H9 (cell line): ENCODE measurements around the gene UTF1. TPM values are rescaled to one million over a fixed set of nuclear protein-coding genes. Genes with fewer than 3 reads are reported as not detected.
A peak's percentile ranks its signal among the peaks of the same experiment; 100 is the strongest.

ENCODE experiments used
- DNase-seq: peaks from one replicate; pipeline ENCODE4 v3.0.0-alpha.2; 2017
- H2AFZ ChIP-seq: one replicate; pipeline ENCODE4 v1.6.1; 2013; ENCODE audit warnings: mild to moderate bottlenecking, low read length, control low read depth, moderate library complexity
- H2AK5ac ChIP-seq: 2 replicates; pipeline ENCODE4 v1.6.1; 2013; ENCODE audit warnings: low read length, control low read depth, mixed read lengths; ENCODE audit not compliant: insufficient read length
- H2BK120ac ChIP-seq: one replicate; pipeline ENCODE4 v1.6.1; 2013; ENCODE audit warnings: low read depth, mild to moderate bottlenecking, low read length, control low read depth, inconsistent platforms; ENCODE audit not compliant: poor library complexity, severe bottlenecking
- H2BK12ac ChIP-seq: 2 replicates; pipeline ENCODE4 v1.6.1; 2013; ENCODE audit warnings: low read length, control low read depth, mixed read lengths, low read depth; ENCODE audit not compliant: insufficient read length
- H2BK15ac ChIP-seq: 2 replicates; pipeline ENCODE4 v1.6.1; 2013; ENCODE audit warnings: low read depth, low read length, control low read depth
- H2BK20ac ChIP-seq: one replicate; pipeline ENCODE4 v1.6.1; 2013; ENCODE audit warnings: low read depth, mild to moderate bottlenecking, low read length, control low read depth, inconsistent platforms; ENCODE audit not compliant: poor library complexity, severe bottlenecking
- H2BK5ac ChIP-seq: 2 replicates; pipeline ENCODE4 v1.6.1; 2013; ENCODE audit warnings: low read length, control low read depth, mixed read lengths; ENCODE audit not compliant: insufficient read length
- H3K14ac ChIP-seq: 2 replicates; pipeline ENCODE4 v1.6.1; 2013; ENCODE audit warnings: low read length, control low read depth; ENCODE audit not compliant: insufficient read depth
- H3K18ac ChIP-seq: 2 replicates; pipeline ENCODE4 v1.6.1; 2013; ENCODE audit warnings: low read depth, mild to moderate bottlenecking, mixed read lengths, low read length, control low read depth; ENCODE audit not compliant: insufficient read length
- H3K23ac ChIP-seq: 2 replicates; pipeline ENCODE4 v1.6.1; 2013; ENCODE audit warnings: low read length, control low read depth, mixed read lengths, low read depth; ENCODE audit not compliant: insufficient read length
- H3K23me2 ChIP-seq: 2 replicates; pipeline ENCODE4 v1.6.1; 2013; ENCODE audit warnings: low read depth, mild to moderate bottlenecking, mixed read lengths, low read length, control low read depth; ENCODE audit not compliant: insufficient read length, poor library complexity, severe bottlenecking
- H3K27ac ChIP-seq: 2 replicates; pipeline ENCODE4 v1.5.1; 2013; ENCODE audit warnings: low read length, control low read depth, mixed read lengths, low read depth; ENCODE audit not compliant: insufficient read length
- H3K27me3 ChIP-seq: 2 replicates; pipeline ENCODE4 v1.6.1; 2013; ENCODE audit warnings: low read length, control low read depth, inconsistent platforms; ENCODE audit not compliant: insufficient read depth
- H3K4ac ChIP-seq: 2 replicates; pipeline ENCODE4 v1.6.1; 2013; ENCODE audit warnings: low read depth, mild to moderate bottlenecking, control low read depth, inconsistent platforms, low read length, moderate library complexity
- H3K4me1 ChIP-seq: 2 replicates; pipeline ENCODE4 v1.6.1; 2013; ENCODE audit warnings: low read length, control low read depth, inconsistent platforms; ENCODE audit not compliant: insufficient read depth
- H3K4me2 ChIP-seq: 2 replicates; pipeline ENCODE4 v1.6.1; 2013; ENCODE audit warnings: low read length, control low read depth, mixed read lengths; ENCODE audit not compliant: insufficient read length, insufficient read depth
- H3K56ac ChIP-seq: 2 replicates; pipeline ENCODE4 v1.6.1; 2013; ENCODE audit warnings: low read depth, mild to moderate bottlenecking, mixed read lengths, low read length, control low read depth; ENCODE audit not compliant: insufficient read length
- H3K79me1 ChIP-seq: 2 replicates; pipeline ENCODE4 v1.6.1; 2013; ENCODE audit warnings: low read depth, mild to moderate bottlenecking, moderate library complexity, low read length, control low read depth, inconsistent platforms; ENCODE audit not compliant: insufficient read depth, poor library complexity, severe bottlenecking
- H3K79me2 ChIP-seq: 2 replicates; pipeline ENCODE4 v1.6.1; 2013; ENCODE audit warnings: low read length, control low read depth, inconsistent platforms; ENCODE audit not compliant: insufficient read depth
- H3K9ac ChIP-seq: 2 replicates; pipeline ENCODE4 v1.6.1; 2013; ENCODE audit warnings: low read length, control low read depth, mixed read lengths; ENCODE audit not compliant: insufficient read length; ENCODE audit errors: extremely low read depth
- H3K9me3 ChIP-seq: one replicate; pipeline ENCODE4 v1.6.1; 2013; ENCODE audit warnings: low read depth, low read length, inconsistent platforms; ENCODE audit not compliant: control insufficient read depth
- H3T11ph ChIP-seq: one replicate; pipeline ENCODE4 v1.6.1; 2013; ENCODE audit warnings: mild to moderate bottlenecking, low read length, control low read depth, inconsistent platforms
- H4K20me1 ChIP-seq: one replicate; pipeline ENCODE4 v1.6.1; 2013; ENCODE audit not compliant: control insufficient read depth, insufficient read length, insufficient read depth
- H4K5ac ChIP-seq: 2 replicates; pipeline ENCODE4 v1.6.1; 2013; ENCODE audit warnings: low read depth, mild to moderate bottlenecking, mixed read lengths, low read length, control low read depth; ENCODE audit not compliant: insufficient read length
- H4K8ac ChIP-seq: replicated peaks from 2 replicates; pipeline ENCODE4 v1.6.1; 2013; ENCODE audit warnings: low read length, control low read depth, mixed read lengths, low read depth; ENCODE audit not compliant: insufficient read length
- H4K91ac ChIP-seq: 2 replicates; pipeline ENCODE4 v1.6.1; 2013; ENCODE audit warnings: low read depth, mild to moderate bottlenecking, moderate library complexity, mixed read lengths, low read length, control low read depth; ENCODE audit not compliant: insufficient read length
- H3K27ac Mint-ChIP-seq, 3 experiments: 2 replicates in 2 of 3; 3 replicates in 1 of 3; pipeline ENCODE4 v1.8.0; 2020 to 2021; ENCODE audit warnings: mixed read lengths in 3 of 3, mild to moderate bottlenecking in 1 of 3, moderate library complexity in 1 of 3
- H3K27me3 Mint-ChIP-seq: 2 replicates; pipeline ENCODE4 v1.8.0; 2021; ENCODE audit warnings: low read depth, mild to moderate bottlenecking, moderate library complexity, mixed read lengths
- H3K36me3 Mint-ChIP-seq, 3 experiments: 2 replicates in 2 of 3; 3 replicates in 1 of 3; pipeline ENCODE4 v1.8.0; 2020 to 2021; ENCODE audit warnings: low read depth in 3 of 3, mixed read lengths in 3 of 3; ENCODE audit not compliant: insufficient read depth in 1 of 3
- H3K4me1 Mint-ChIP-seq, 2 experiments: 2 replicates each; pipeline ENCODE4 v1.8.0; 2020; ENCODE audit warnings: mixed read lengths in 2 of 2
- H3K4me3 Mint-ChIP-seq, 2 experiments: 2 replicates in 1 of 2; 3 replicates in 1 of 2; pipeline ENCODE4 v1.8.0; 2020 to 2021; ENCODE audit warnings: mild to moderate bottlenecking in 2 of 2, mixed read lengths in 2 of 2, moderate library complexity in 1 of 2
- H3K9me3 Mint-ChIP-seq, 2 experiments: 2 replicates in 1 of 2; 3 replicates in 1 of 2; pipeline ENCODE4 v1.8.0; 2020; ENCODE audit warnings: mild to moderate bottlenecking in 2 of 2, mixed read lengths in 2 of 2, moderate library complexity in 1 of 2
- WGBS: extraction: QIAGEN DNeasy Blood & Tissue Kit; methylation state at CpG from one replicate; pipeline ENCODE4 v1.1.7; 2013; ENCODE audit warnings: missing lambda C conversion rate, low lambda C conversion rate, mixed read lengths; ENCODE audit not compliant: insufficient read length; ENCODE audit errors: extremely low coverage; 5-methylcytosine and 5-hydroxymethylcytosine counted together
- total RNA-seq: library from RNA; stranded (reverse); gene quantifications from 2 replicates; pipeline ENCODE4 v1.2.1, GENCODE V29; 2021
- TF ChIP-seq, protein P1 (sequence below): fragments of 200-600 bp; sonication (generic); conservative IDR thresholded peaks from 3 replicates; pipeline ENCODE4 v1.8.0; 2021; ENCODE audit warnings: antibody characterized with exemption, mild to moderate bottlenecking

The UTF1 gene
- total RNA-seq, 1 experiment from 2014 or later: 31.5 TPM

DNA sequence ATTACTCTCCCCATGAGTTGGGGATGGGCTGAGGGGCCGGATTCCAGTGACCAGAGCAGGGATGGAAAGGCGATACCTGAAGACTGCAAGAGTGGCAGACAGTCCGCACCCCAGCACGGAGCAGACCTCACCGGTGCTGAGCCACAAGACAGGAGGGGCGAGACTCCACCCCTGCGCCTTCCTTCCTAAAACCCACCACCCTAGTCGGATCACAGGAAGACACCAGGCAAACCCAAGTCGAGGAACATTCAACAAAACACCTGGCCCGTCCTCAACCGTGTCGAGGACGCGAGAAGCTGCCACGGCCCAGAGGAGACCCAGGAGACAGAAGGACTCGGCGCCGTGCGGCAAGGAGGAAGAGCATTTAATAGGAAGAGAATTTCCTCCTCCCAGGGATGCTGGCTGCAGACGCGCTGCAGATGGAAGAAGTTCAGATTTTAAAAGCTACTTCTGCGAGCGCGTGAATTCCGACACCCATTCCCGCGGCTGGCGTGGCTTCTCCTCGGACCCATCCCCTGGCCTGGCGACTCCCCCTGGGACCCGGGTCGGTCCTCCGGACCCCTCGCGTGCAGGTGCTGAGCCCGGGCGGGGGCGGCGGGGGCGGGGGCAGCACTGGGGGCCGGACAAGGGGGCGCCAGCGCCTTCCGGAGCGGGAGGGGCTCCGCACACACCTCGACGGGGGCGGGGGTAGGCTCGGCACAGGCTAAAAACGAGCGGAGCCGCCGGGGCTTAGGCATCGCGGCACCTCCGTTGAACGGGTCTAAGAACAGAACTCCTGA is 563 bp upstream of the UTF1 start:
- H3K23me2 ChIP-seq: no peaks in the 10 kb centered on the region
- Mint-ChIP-seq H3K4me3 (peak overlapping the region; percentile 61 to 82), H3K27ac (no peak overlapping the region; a peak in 1 of 7 replicates), H3K27me3 (peaks cover 68% of the 10 kb centered on the region), H3K4me1 (peaks cover 35 to 37% of the 10 kb centered on the region in 2 experiments), H3K36me3 (peaks cover 0 to 5% (median 0%) of the 10 kb centered on the region in 3 experiments; a peak in 4 of 7 replicates), H3K9me3 (peaks cover 0 to 8% of the 10 kb centered on the region in 2 experiments; a peak in 3 of 5 replicates)
- no peak overlapping the region for H3K27ac ChIP-seq
- no peaks in the 10 kb centered on the region for H3K9me3 ChIP-seq
- H4K91ac ChIP-seq: no peak overlapping the region
- TF ChIP-seq, protein P1, sequence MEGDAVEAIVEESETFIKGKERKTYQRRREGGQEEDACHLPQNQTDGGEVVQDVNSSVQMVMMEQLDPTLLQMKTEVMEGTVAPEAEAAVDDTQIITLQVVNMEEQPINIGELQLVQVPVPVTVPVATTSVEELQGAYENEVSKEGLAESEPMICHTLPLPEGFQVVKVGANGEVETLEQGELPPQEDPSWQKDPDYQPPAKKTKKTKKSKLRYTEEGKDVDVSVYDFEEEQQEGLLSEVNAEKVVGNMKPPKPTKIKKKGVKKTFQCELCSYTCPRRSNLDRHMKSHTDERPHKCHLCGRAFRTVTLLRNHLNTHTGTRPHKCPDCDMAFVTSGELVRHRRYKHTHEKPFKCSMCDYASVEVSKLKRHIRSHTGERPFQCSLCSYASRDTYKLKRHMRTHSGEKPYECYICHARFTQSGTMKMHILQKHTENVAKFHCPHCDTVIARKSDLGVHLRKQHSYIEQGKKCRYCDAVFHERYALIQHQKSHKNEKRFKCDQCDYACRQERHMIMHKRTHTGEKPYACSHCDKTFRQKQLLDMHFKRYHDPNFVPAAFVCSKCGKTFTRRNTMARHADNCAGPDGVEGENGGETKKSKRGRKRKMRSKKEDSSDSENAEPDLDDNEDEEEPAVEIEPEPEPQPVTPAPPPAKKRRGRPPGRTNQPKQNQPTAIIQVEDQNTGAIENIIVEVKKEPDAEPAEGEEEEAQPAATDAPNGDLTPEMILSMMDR: no peak
- H3K79me2 ChIP-seq: no peaks in the 10 kb centered on the region
- H4K20me1 ChIP-seq: no peaks in the 10 kb centered on the region
- H2BK15ac ChIP-seq: no peak overlapping the region
- no peak overlapping the region for H3K23ac ChIP-seq
- no peak overlapping the region for H3K4ac ChIP-seq
- H3T11ph ChIP-seq: no peak overlapping the region
- H3K27me3 ChIP-seq: peaks cover 6% of the 10 kb centered on the region; the same call in 1 of the 2 replicates
- H2BK120ac ChIP-seq: no peak overlapping the region
- H3K79me1 ChIP-seq: no peaks in the 10 kb centered on the region
- H3K56ac ChIP-seq: no peak overlapping the region
- H3K9ac ChIP-seq: no peak overlapping the region
- DNase-seq: peak; percentile 71
- WGBS: no CpG with 5 or more reads among the region's 58 CpGs
- H4K8ac ChIP-seq: no peak overlapping the region
- H3K4me1 ChIP-seq: no peaks in the 10 kb centered on the region; the same call in 1 of the 2 replicates
- H3K18ac ChIP-seq: no peak overlapping the region
- H2BK20ac ChIP-seq: no peak overlapping the region
- H2AFZ ChIP-seq: no peak overlapping the region
- no peak overlapping the region for H2AK5ac ChIP-seq
- no peak overlapping the region for H4K5ac ChIP-seq
- peak overlapping the region; percentile 20 for H3K4me2 ChIP-seq
- H3K14ac ChIP-seq: no peak overlapping the region
- no peak overlapping the region for H2BK12ac ChIP-seq
- no peak overlapping the region for H2BK5ac ChIP-seq
